NCI-H2227 (cell line): ENCODE results near the gene MISP.

ENCODE experiments used
- DNase-seq: peaks from one replicate; lab custom pipeline; 2025; ENCODE audit not compliant: unreplicated experiment; lab: John Stamatoyannopoulos, UW

Gene MISP

GRCh38 chr19:771332-771785 is 20.4 kb downstream of the MISP start:
- peak; percentile 63 for DNase-seq

- DNase-seq = no peak
Measured at GRCh38 chr19:772063-772462, 21.2 kb downstream of the MISP start.

- no peak for DNase-seq
Measured at GRCh38 chr19:772730-773436, 22.0 kb downstream of the MISP start.

GRCh38 chr19:776549-776948 is 25.6 kb downstream of the MISP start:
- no peak for DNase-seq

- no peak for DNase-seq
Measured at GRCh38 chr19:778910-779653, 28.2 kb downstream of the MISP start.

GRCh38 chr19:780935-781334 is 30.0 kb downstream of the MISP start:
- DNase-seq = no peak

- no peak for DNase-seq
Measured at GRCh38 chr19:781800-782184, 30.9 kb downstream of the MISP start.

GRCh38 chr19:782185-782877 is 31.4 kb downstream of the MISP start:
- DNase-seq = no peak

GRCh38 chr19:782878-783668 is 32.2 kb downstream of the MISP start:
- no peak for DNase-seq

- DNase-seq = no peak
Measured at GRCh38 chr19:784541-784940, 33.6 kb downstream of the MISP start.

GRCh38 chr19:787536-787935 is 36.6 kb downstream of the MISP start:
- no peak for DNase-seq

GRCh38 chr19:788686-788982 is 37.7 kb downstream of the MISP start:
- DNase-seq = no peak

GRCh38 chr19:788983-789700 is 38.2 kb downstream of the MISP start:
- DNase-seq = no peak

- no peak for DNase-seq
Measured at GRCh38 chr19:789701-790060, 38.8 kb downstream of the MISP start.

- DNase-seq = no peak
Measured at GRCh38 chr19:791007-791566, 40.2 kb downstream of the MISP start.

- no peak for DNase-seq
Measured at GRCh38 chr19:791567-792305, 40.8 kb downstream of the MISP start.

GRCh38 chr19:792306-792885 is 41.5 kb downstream of the MISP start:
- DNase-seq = no peak

GRCh38 chr19:793806-794205 is 42.9 kb downstream of the MISP start:
- no peak for DNase-seq

GRCh38 chr19:795073-795611 is 44.2 kb downstream of the MISP start:
- DNase-seq = no peak
